Uterus (tissue), 4 donors: ENCODE data around the gene AOC3. TPM values are rescaled to one million over a fixed set of nuclear protein-coding genes. Genes with fewer than 3 reads are reported as not detected.

ENCODE experiments used
- DNase-seq, 2 donors: peaks; one replicate each; pipeline ENCODE4 v3.0.0-alpha.2; 2019 to 2020
- H3K27ac ChIP-seq, 2 donors: fragments of 200-600 bp; sonication (generic); 1 replicate in 1 of 2; 2 replicates in 1 of 2; pipeline ENCODE4 v1.5.1; 2016 to 2018
- H3K27me3 ChIP-seq, 2 donors: fragments of 200-600 bp; sonication (generic); one replicate each; pipeline ENCODE4 v1.5.1; 2018 to 2019; ENCODE audit warnings: control low read depth in 1 of 2
- H3K36me3 ChIP-seq, 2 donors: fragments of 200-600 bp; sonication (generic); one replicate each; pipeline ENCODE4 v1.5.1; 2019; ENCODE audit warnings: control low read depth in 1 of 2
- H3K4me1 ChIP-seq, 2 donors: fragments of 200-600 bp; sonication (generic); one replicate each; pipeline ENCODE4 v1.5.1; 2018 to 2019; ENCODE audit warnings: control low read depth in 1 of 2
- H3K4me3 ChIP-seq, 2 donors: fragments of 200-600 bp; sonication (generic); 1 replicate in 1 of 2; 2 replicates in 1 of 2; pipeline ENCODE4 v1.5.1; 2018 to 2019; ENCODE audit warnings: mild to moderate bottlenecking in 1 of 2
- H3K9me3 ChIP-seq, 2 donors: fragments of 200-600 bp; sonication (generic); one replicate each; pipeline ENCODE4 v1.5.1; 2019; ENCODE audit warnings: control low read depth in 1 of 2
- POLR2A ChIP-seq, 2 donors: fragments of 450-650 bp; IDR thresholded peaks; one replicate each; pipeline ENCODE4 v1.6.1; 2016; ENCODE audit warnings: antibody characterized with exemption in 2 of 2, mild to moderate bottlenecking in 1 of 2, moderate library complexity in 1 of 2
- intact Hi-C: fragments of 100-400 bp; cut with DNase I; formaldehyde crosslinking; loops from one replicate; pipeline ENCODE4 v1.15.1; 2023; ENCODE audit warnings: low total_unique reads
- microRNA-seq: library from miRNA; unstranded; fragments of <30 nt; microRNA quantifications from one replicate; pipeline ENCODE4, GENCODE V29; 2016; ENCODE audit warnings: borderline microRNAs expressed, borderline replicate concordance
- small RNA-seq: library from RNA; depleted of rRNA; stranded (forward); fragments of <200 nt; gene quantifications from one replicate; pipeline ENCODE3, GENCODE V24; 2016
- total RNA-seq, 4 donors: library from RNA; depleted of rRNA in 3 of 4; stranded (reverse); fragments of >200 nt in 3 of 4; gene quantifications; one replicate each; pipeline versions ENCODE4 v1.1.0 to v1.2.4, GENCODE V29; 2014 to 2023
- TF ChIP-seq, protein P1 (sequence below), 4 experiments: fragments of 200-600 bp in 2 of 4; fragments of 450-650 bp in 2 of 4; sonication (generic) in 2 of 4; IDR thresholded peaks; one replicate each; pipeline ENCODE4 v1.5.1; 2016 to 2019; ENCODE audit warnings: antibody characterized with exemption in 4 of 4, mild to moderate bottlenecking in 2 of 4, moderate library complexity in 1 of 4
- donor health status: DM: yes; HTN: yes; CAD: no.

The AOC3 gene
- total RNA-seq, 4 donors from 2014 or later: 11.8 to 86.2 (median 15.5) TPM

DNA sequence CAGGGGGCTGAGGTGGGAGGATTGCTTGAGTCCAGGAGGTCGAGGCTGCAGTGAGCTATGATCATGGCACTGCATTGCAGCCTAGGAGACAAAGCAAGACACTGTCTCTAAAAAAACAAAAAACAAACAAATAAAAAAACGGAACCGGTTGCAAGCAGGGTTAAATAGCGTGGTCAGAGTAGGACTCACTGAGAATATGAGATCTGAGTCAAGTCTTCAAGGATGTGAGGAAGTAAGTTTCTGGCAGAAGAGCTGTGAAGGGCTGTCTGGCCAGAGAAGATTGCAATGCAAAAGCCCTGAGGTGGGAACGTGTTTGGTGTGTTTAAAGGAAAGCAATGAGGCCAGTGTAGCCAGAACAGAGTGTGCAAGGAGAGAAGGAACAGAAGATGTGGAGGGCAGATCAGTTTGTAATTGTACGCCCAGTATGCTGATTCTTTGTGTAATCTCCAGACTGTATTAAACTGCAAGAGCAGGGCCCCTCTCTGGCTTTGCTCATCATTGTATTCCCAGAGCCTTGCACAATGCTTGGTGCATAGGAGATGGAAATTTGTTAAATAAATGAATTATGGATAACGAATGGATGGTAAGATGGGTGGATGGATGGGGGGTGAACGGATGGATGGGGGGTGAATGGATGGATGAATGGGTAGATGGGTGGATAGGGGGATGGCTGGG lies 55.9 kb downstream of the AOC3 start:
- Histone ChIP-seq H3K27me3 (no peaks in the 10 kb centered on the region), H3K4me3 (no peak overlapping the region), H3K4me1 (no peaks in the 10 kb centered on the region), H3K9me3 (no peaks in the 10 kb centered on the region), H3K36me3 (no peaks in the 10 kb centered on the region), H3K27ac (no peak overlapping the region)
- intact Hi-C loops: no loop called here
- TF ChIP-seq, protein P1, sequence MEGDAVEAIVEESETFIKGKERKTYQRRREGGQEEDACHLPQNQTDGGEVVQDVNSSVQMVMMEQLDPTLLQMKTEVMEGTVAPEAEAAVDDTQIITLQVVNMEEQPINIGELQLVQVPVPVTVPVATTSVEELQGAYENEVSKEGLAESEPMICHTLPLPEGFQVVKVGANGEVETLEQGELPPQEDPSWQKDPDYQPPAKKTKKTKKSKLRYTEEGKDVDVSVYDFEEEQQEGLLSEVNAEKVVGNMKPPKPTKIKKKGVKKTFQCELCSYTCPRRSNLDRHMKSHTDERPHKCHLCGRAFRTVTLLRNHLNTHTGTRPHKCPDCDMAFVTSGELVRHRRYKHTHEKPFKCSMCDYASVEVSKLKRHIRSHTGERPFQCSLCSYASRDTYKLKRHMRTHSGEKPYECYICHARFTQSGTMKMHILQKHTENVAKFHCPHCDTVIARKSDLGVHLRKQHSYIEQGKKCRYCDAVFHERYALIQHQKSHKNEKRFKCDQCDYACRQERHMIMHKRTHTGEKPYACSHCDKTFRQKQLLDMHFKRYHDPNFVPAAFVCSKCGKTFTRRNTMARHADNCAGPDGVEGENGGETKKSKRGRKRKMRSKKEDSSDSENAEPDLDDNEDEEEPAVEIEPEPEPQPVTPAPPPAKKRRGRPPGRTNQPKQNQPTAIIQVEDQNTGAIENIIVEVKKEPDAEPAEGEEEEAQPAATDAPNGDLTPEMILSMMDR (IDR thresholded peaks at IDR 0.05): no peak
- no peak for TF ChIP-seq POLR2A (IDR thresholded peaks at IDR 0.05)
- DNase-seq: no peak

Small RNA genes lying within 50 kb of the gene (microRNA-seq; reads per million reads assigned to microRNA genes)
- not detected for gene MIR6781

Small RNA genes lying within 50 kb of the gene (small RNA-seq; reads per million reads assigned to genes)
- gene MIR6781 (not detected), gene RNU6-287P (not detected)

Other genes starting within 250 kb of the AOC3 start
- gene RETREG3, start 241.8 kb upstream of the AOC3 start, total RNA-seq: 10 to 100 TPM; 12.6 to 72.7 (median 46.3) TPM
- gene TUBG1, start 241.5 kb upstream of the AOC3 start, total RNA-seq: 10 to 100 TPM in 3 of 4 donors, 1 to 10 TPM in 1; 7.9 to 39.4 (median 23.9) TPM
- gene TUBG2, start 191.9 kb upstream of the AOC3 start, total RNA-seq: 10 to 100 TPM in 3 of 4 donors, 1 to 10 TPM in 1; 9.7 to 60.7 (median 27.6) TPM
- gene PLEKHH3, start 174.2 kb upstream of the AOC3 start, total RNA-seq: 100 to 1,000 TPM in 1 of 4 donors, 10 to 100 TPM in 1, 1 to 10 TPM in 2; 2.9 to 102 (median 19.2) TPM
- gene CCR10, start 169.4 kb upstream of the AOC3 start, total RNA-seq: 10 to 100 TPM in 1 of 4 donors, 1 to 10 TPM in 1, under 1 TPM in 2; 0.26 to 17.9 (median 1.6) TPM
- gene CNTNAP1, start 168.7 kb upstream of the AOC3 start, total RNA-seq: 10 to 100 TPM in 3 of 4 donors, 1 to 10 TPM in 1; 1.5 to 61.5 (median 26.5) TPM
- gene EZH1, start 106.2 kb upstream of the AOC3 start, total RNA-seq: 10 to 100 TPM; 31.5 to 89.5 (median 44.5) TPM
- 10 to 100 TPM; 13.7 to 52.2 (median 29.2) TPM for gene RAMP2, start 90.0 kb upstream of the AOC3 start, total RNA-seq
- gene VPS25, start 77.8 kb upstream of the AOC3 start, total RNA-seq: 10 to 100 TPM; 36.8 to 70.7 (median 51.7) TPM
- gene WNK4, start 70.6 kb upstream of the AOC3 start, total RNA-seq: 1 to 10 TPM in 1 of 4 donors, under 1 TPM in 2, not detected in 1; under 0.01 to 1.7 (median 0.34) TPM
- gene COA3, start 52.5 kb upstream of the AOC3 start, total RNA-seq: 100 to 1,000 TPM in 1 of 4 donors, 10 to 100 TPM in 3; 40.9 to 100 (median 51.8) TPM
- gene CNTD1, start 52.3 kb upstream of the AOC3 start, total RNA-seq: 1 to 10 TPM in 1 of 4 donors, under 1 TPM in 1, not detected in 2; 0.69 to 1.2 TPM
- 100 to 1,000 TPM in 1 of 4 donors, 10 to 100 TPM in 3; 42.6 to 108 (median 72.6) TPM for gene BECN1, start 26.9 kb upstream of the AOC3 start, total RNA-seq
- gene PSME3, start 17.8 kb upstream of the AOC3 start, total RNA-seq: 10 to 100 TPM in 3 of 4 donors, 1 to 10 TPM in 1; 9.7 to 74.3 (median 46.0) TPM
- 1 to 10 TPM in 3 of 4 donors, not detected in 1; 1.3 to 5.3 (median 3.0) TPM for gene AOC2, start 6.6 kb upstream of the AOC3 start, total RNA-seq
- gene G6PC1, start 49.6 kb downstream of the AOC3 start, total RNA-seq: not detected
- gene AARSD1, start 113.3 kb downstream of the AOC3 start, total RNA-seq: 10 to 100 TPM in 3 of 4 donors, 1 to 10 TPM in 1; 5.6 to 69.9 (median 32.6) TPM
- gene PTGES3L, start 128.9 kb downstream of the AOC3 start, total RNA-seq: 1 to 10 TPM in 2 of 4 donors, under 1 TPM in 1, not detected in 1; 0.51 to 3.7 (median 1.2) TPM
- 10 to 100 TPM; 10.8 to 18.3 (median 13.1) TPM for gene RUNDC1, start 129.4 kb downstream of the AOC3 start, total RNA-seq
- 1,000 to 10,000 TPM in 3 of 4 donors, 100 to 1,000 TPM in 1; 635 to 7,543 (median 1,847) TPM for gene RPL27, start 147.2 kb downstream of the AOC3 start, total RNA-seq
- 10 to 100 TPM in 2 of 4 donors, 1 to 10 TPM in 2; 5.9 to 31.4 (median 10.0) TPM for gene IFI35, start 155.6 kb downstream of the AOC3 start, total RNA-seq
- 100 to 1,000 TPM in 3 of 4 donors, 10 to 100 TPM in 1; 59.5 to 187 (median 152) TPM for gene VAT1, start 171.2 kb downstream of the AOC3 start, total RNA-seq
- 10 to 100 TPM in 1 of 4 donors, 1 to 10 TPM in 2, under 1 TPM in 1; 0.88 to 14.0 (median 3.5) TPM for gene RND2, start 174.0 kb downstream of the AOC3 start, total RNA-seq